Stimulated activated CD8-positive, alpha-beta memory T cell treated with anti-CD3 and anti-CD28 coated beads, Interleukin-7, amount 100 ng/mL, for 48 hours (primary cell): ENCODE data around the gene SLC5A12.

ENCODE experiments used
- DNase-seq, 2 donors: peaks; one replicate each; pipeline ENCODE4 v3.0.0-alpha.2; 2020; ENCODE audit warnings: low read depth in 1 of 2; ENCODE audit errors: extremely low read depth in 1 of 2

Gene SLC5A12, protein sequence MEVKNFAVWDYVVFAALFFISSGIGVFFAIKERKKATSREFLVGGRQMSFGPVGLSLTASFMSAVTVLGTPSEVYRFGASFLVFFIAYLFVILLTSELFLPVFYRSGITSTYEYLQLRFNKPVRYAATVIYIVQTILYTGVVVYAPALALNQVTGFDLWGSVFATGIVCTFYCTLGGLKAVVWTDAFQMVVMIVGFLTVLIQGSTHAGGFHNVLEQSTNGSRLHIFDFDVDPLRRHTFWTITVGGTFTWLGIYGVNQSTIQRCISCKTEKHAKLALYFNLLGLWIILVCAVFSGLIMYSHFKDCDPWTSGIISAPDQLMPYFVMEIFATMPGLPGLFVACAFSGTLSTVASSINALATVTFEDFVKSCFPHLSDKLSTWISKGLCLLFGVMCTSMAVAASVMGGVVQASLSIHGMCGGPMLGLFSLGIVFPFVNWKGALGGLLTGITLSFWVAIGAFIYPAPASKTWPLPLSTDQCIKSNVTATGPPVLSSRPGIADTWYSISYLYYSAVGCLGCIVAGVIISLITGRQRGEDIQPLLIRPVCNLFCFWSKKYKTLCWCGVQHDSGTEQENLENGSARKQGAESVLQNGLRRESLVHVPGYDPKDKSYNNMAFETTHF

DNA sequence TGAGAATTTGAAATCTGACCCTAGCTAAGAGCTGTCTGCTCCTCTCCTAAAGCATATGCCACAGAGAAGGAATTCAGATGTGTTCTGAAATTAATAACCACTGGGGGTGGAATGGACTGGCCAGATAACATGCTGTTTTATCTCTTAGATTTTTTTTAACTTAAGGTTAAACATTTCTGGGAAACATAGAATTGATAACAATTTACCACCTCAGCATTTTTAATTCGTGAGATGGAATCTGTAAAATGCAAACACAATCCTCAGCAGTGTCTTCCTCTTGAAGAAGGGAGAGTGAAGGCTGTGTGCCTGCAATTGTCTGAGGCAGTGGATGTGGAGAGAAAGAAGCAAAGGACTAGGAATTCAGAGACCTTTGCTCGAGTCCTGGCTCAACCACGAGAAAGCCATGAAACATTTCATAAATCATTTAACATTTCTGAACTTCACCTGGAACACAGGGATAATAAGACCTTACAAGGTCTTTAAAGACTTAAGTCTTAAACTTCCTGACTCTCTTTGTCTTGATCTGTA, at the start of gene SLC5A12:
Gene SLC5A12, minus strand, starts transcription at position 113 of the 528 bp plus-strand sequence. CDS start 346 bp downstream, outside the sequence.
- DNase-seq = no peak

DNA sequence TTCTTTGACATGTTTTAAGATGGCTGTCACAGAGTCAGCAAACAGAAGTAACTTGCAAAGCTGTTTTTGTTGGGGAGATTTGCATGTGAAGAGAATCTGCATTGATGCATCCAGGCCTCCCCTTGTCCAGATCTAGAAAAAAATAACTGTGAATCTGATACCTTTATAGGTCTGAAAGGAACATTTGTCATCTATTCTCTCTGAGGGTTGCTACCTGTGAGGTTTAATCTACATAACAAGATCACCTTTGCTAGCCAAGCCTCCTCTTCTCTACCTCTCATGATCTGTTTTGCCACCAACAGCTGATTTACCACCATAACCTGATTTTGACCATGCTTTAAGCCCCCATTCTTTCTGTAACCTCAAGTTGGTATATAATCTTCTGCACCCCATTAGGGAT, 47.2 kb upstream of the SLC5A12 start:
- no peak for DNase-seq

GRCh38 chr11:26767060-26767459, 45.2 kb upstream of the SLC5A12 start:
- DNase-seq = no peak

DNA sequence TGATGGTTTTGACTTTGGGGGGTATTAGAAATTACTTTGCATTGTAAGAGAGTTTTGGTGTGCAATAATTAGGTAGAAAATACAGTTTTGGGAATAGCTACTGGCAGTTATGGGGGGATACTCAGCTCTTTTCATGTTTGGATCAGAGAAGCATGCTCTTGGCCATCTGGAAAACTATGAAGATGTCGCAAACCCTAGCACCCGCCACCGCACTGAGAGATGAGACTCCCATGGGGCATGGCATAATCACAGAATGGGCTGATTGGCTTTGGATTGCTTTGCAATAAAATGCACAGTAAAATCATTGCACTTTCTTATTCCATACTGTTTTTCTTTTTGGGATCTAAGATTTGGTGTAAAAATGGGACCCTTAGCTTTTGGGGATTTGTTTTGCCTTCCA, 43.5 kb upstream of the SLC5A12 start:
- DNase-seq = no peak

DNA sequence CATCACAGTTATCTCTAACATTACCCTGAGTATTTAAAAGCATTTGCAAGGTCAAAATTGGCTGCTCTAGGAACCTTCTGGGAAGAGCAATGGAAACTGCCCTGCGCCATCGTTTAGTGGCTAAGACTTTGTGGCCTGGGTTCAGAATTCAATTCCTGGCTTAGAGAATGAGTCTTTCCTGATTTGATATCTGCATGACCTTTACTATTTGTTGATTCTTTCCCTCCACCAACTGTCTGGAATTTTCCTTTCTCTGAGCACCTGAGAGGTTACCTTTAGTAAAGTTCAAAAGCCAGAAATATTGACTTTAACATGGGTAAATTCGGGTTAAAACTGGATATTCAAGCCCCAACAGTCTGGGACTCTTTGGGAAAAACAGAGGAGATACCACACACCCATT, 43.0 kb upstream of the SLC5A12 start:
- DNase-seq = no peak

DNA sequence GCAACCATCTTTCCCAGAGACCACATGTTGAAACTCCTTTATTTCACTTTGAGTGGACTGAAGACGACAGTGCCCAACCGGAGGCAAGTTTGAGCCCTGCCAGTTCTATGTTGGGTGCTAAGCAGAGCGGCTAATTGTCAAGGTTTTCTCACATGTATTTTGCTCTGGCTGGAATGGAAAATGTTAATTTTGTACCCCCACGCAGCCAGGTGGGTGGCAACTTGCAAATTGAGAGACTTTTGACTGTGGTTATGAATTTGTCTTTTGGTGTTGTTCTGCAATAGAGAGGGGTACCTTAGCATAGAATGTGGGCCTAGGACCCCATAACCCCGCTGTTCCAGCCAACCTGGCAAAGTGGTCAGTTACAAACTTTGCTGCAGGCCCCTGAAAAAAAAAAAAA, 42.5 kb upstream of the SLC5A12 start:
- DNase-seq = no peak

DNA sequence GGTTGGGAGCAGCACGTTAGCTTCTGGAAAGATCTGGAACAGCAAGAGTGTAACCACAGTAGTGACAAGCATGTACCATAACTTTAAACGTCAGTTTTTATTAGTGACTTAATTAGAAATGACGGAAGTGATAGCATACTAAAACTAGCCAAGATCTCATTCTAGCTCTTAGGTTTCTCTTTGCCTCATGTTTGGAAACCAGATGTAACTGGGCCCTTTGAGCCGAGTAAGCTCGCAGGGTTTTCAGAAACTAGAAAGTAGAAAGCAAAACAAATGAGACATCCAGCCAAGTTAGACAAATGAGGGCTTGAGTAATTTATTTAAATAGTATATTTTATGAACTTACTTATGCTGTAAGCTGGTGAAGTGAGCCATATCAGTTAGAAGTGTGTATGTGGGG, 40.2 kb upstream of the SLC5A12 start:
- DNase-seq = no peak

DNA sequence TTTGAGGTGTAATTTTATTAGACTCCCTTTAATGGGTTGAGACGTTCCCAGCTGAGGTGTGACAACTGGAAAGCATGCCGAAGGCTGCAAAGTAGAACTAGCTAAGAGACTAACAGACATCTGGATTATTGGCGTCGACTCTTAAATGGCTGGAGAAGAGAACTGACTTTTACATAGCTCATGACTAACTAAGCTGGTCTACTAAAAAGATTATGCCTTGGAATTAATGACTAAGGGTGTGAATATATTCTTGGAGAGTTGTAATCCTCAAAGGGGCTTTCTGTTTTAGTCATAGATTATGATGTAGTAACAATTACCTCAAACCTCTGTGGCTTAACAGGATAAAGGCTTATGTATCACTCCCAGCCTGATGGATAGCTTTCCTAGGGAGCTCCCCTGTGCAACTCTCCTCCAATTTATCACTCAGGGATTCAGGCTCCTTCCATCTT, 39.5 kb upstream of the SLC5A12 start:
- no peak for DNase-seq

GRCh38 chr11:26757995-26758394, 36.1 kb upstream of the SLC5A12 start:
- DNase-seq = no peak

DNA sequence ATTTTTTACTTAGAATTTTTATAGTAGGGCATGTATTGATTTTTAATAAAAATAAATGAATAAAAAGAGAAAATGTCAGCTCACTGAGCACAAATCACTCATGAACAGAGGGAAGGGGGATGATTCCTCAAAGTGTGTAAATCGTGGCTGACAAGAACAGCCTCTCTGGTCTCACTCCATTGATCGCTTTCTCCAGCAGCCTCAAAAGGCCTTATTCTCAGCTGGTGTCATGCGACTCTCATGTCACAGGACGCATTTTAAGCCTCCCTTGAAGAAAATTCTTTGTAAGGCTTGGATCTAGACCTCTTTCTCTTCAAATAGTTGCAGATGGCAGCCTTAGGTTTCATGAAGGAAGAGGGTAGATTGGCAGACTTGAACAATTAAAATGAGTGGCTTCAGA, 33.9 kb upstream of the SLC5A12 start:
- DNase-seq = no peak

GRCh38 chr11:26753723-26754504, 32.1 kb upstream of the SLC5A12 start:
- DNase-seq = no peak

- DNase-seq = no peak
These were observed 28.1 kb upstream of the SLC5A12 start for GRCh38 chr11:26749927-26750326.

DNA sequence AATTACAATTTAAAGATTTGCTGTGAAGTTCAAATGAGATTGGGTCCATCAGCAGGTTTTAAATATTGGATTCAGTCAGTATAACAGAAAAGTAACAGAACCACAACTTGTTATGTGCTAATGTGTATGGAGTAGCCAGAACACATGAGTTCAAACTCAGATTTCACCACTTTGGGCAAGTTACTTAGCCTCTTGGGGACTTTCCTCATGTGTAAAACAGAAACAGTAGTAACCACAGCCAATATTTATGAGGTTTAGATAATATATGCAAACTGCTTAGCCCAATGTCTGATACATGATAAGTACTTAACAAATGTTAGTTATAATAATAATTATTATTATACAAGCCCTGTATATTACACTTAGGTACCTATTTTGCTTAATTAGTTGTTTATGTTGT, 21.8 kb upstream of the SLC5A12 start:
- DNase-seq = no peak

- DNase-seq = no peak
These were observed 21.1 kb upstream of the SLC5A12 start for GRCh38 chr11:26742966-26743365.

DNA sequence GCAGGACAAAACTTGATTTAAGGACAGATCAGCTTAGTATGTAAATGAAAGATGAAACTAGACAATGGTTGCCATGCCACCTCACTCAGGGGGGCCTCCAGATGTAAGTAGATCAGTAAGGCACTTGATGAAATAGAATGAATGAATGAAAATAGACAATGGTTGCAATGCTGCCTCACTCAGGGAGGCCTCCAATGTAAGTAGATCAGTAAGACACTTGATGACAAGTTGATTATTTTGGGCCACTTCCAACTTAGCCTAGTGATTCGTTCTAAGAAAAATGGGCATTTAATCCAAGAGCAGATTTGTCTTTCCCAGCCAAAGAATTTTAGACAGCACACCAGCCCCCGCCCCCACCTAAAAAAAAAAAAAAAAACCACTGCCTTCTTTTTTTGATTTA, 19.2 kb upstream of the SLC5A12 start:
- DNase-seq = no peak

DNA sequence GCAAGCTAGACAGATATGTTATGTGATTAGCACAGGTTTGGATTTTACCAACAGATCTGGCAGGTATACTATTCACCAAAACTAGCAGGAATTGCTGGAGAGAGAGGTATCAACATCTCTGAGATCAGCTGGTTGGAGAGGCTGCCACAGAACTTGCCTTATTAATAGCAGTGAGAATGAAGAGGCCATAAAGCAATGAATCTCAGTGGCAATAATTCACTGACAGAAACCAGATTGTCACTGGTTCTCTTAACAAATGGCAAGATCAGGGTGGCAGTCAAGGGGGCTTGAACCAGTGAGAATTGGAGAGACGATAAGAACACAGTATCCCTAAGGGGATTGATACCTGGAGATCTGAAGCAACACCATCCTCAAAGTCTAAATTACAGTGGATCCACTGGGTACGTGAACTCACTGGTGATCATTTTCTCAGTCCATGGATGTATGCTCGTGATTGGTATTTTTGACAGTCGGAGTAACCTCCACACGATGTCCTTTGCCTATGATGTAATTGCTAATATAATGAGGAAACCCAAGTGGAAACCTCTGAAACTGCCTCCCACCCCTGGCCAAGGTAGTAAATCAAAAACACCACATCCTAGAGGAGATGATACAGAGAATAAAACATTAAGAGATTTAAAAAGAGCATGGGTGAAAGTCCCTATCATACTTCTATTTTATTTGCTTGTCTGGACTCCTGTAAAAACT, 17.7 kb upstream of the SLC5A12 start:
- DNase-seq = no peak

- DNase-seq = no peak
These were observed 12.8 kb upstream of the SLC5A12 start for GRCh38 chr11:26734691-26735090.

- no peak for DNase-seq
These were observed 9.2 kb upstream of the SLC5A12 start for GRCh38 chr11:26731084-26731456.

- DNase-seq = no peak
These were observed 8.7 kb upstream of the SLC5A12 start for GRCh38 chr11:26730414-26731083.

GRCh38 chr11:26729284-26729683, 7.4 kb upstream of the SLC5A12 start:
- DNase-seq = no peak
